GM21737 (cell line): ENCODE results near the gene BEAN1.

Source experiments
- ATAC-seq: cut with Tn5 transposase; IDR thresholded peaks from one replicate; pipeline ENCODE4 v1.9.1; 2021; ENCODE audit warnings: mild to moderate bottlenecking, moderate library complexity; ENCODE audit not compliant: unreplicated experiment

The BEAN1 gene

DNA sequence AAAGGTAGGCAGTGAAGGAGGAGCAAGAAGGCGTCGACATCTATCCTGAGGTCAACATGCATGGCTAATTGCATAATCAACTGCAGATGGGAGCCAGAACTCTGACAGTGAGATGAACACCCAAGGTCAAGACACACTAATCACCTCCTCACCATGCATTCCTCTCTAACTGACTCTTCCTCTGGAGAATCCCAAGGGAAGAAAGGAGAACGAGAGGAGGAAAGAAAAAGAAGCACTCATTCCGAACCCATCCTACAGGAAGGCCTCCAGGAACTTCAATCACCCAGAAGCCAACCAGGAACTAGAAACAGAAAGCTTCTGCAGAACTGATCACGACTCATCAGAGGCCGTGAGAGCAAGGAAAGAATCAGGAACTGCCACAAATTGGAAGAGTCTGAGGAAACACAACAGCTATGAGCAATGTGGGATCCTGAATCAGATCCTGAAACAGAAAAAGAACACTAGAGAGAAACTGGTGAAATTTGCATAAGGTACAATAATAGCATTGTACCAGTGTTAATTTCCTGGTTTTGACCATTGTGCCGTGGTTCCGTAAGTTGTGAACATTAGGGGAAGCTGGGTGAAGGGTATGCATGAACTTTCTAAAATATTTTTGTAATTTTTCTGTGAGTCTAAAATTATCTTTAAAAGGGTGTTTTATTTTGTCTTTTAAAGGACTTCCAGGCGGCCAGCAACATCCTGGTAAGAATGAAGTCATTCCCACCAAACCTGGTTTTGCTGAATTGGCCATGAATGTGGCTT, 10.0 kb upstream of the BEAN1 start:
- ATAC-seq = no peak

DNA sequence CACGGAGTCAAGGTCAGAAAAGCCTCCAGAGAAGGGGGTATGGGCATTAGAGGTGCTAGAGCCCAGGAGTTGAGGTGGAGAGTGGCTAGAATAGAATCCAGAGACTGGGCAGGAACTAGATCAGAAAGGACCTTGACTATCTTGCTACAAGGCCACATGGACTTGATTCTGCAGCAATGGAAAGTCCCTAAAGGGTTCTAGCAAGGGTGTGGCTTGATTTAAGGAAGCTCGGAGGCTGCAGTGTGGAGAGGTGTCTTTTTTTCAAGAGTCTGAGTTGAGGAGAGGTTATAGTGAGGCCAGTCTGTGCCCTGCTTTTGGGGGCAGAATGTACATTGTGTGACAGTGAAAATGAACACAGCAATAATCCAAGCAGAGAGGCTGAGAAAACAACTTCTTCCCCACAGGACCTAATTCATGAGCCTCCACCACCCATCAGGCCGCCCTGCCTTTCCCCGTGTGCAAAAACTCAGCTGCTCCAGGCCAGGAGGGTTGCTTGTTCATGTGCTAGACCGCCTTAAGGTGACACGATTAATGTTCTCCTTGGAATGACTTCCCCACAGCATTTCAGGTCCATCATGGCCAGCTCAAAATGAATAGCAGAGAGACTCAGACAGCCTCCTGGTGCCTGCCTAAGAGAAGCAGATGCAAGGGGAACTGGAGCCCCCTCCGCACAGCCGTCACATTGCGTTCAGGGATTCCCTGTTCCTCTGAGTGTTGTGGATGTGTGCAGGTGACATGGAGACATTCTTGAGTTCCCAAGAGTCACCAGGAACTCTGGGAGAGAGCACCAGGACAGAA, 8.7 kb upstream of the BEAN1 start:
- no peak for ATAC-seq

DNA sequence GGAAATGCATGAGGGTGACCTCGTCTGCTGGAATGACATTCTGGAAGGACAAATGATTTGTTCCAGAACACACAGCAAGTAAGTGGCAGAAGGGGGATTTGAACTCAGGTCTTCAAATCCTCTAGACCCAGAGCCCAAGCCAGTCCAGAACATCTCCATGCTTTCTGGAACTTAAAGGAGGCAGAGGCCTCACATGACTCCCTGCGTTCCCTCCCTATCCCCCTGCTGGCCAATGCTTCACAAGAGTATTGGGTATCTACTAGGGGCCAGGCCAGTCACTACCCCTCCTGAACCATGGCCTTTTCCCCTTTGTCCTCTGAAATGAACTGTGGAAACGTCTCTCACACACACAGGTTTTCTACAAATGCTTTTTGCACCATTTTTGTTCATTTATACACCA, 7.6 kb upstream of the BEAN1 start:
- ATAC-seq = no peak

- no peak for ATAC-seq
These were observed 6.7 kb upstream of the BEAN1 start for GRCh38 chr16:66420396-66420795.

DNA sequence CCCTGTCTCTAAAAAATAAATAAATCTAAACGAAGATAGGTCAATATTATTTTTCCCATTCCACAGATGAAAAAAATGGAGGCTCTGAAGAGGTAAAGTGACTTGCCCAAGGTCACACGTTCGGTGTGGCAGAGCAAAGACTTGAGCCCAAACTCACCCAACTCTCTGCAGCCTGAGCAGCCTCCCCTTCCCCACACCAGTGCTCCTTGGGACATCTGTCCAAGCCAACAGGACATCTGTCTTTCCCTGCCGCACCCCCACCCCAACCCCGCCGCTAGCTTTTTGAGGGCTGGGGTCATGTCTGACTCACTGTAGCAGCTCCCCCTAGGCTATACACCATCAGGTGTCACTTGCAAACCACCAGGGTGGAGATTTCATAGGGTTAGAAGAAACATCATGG, 5.2 kb upstream of the BEAN1 start:
- no peak for ATAC-seq

DNA sequence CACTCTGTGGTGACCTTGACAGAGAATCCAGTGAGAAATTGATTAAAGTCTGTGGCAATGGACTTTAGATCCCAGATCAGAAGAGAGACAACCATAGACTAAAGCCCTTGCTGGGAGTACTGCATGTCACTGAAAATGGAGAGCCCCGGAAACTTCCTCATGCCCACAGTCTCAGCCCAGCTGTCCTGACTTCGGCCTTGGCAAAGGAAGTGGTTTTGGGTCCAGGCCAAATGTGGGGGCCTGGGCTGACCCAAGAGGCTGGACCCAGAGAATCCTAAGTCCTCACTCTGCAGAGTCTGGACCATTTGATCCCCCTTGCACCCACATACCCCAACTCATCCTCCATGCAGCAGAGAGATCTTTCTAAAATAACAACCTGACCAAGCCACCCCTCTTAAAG, 4.7 kb upstream of the BEAN1 start:
- ATAC-seq = no peak

GRCh38 chr16:66423177-66423576, 3.9 kb upstream of the BEAN1 start:
- ATAC-seq = no peak

- ATAC-seq = no peak
These were observed 1.4 kb upstream of the BEAN1 start for GRCh38 chr16:66425651-66426050.

DNA sequence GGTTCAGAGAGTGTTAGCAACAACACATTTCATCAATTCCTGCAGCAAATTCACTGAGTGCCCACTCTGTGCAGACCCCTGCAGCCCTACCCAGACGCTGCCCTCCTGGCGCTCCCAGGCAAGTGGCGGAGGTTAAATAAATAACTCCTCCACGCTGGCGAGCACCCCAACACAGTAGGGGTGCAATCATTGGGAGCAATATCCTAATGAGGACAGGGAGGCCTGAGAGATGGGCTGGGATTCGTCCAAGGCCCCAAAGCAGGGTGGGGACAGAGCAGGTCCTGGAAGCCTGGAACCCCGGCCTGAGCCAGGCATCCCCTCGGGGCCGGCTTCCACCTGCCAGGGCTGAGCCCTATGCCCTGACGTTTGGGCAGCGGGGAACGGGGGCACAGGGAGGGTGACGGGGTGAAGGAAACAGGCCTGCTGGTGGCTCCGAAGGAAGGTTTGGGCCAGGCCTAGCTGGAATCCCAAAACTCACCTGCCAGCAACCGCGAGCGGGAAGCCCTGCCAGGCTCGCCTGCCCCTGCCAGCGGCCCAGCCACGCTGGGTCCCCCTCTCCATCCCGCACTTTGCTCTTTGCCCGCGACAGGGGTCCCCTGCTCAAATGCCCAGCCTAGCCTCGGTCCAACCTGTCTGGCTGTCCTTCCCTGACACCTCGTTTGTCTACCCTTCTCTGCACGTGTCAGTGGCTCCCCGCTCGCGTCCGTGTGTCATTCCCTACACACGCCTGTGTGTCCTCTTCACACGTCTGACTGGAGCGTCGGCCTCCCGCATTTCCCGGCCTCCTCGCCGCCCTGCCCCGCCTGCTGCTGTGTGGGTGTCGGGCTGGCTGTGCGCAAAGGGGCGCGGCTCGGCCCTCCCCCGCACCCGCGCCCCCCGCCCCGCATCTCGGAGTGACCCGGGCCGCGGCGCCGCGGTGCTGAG, 721 bp upstream of the BEAN1 start:
- ATAC-seq = no peak

- ATAC-seq = no peak
These were observed 981 bp downstream of the BEAN1 start for GRCh38 chr16:66427871-66428681.

GRCh38 chr16:66428682-66429251, 1.7 kb downstream of the BEAN1 start:
- ATAC-seq = no peak

DNA sequence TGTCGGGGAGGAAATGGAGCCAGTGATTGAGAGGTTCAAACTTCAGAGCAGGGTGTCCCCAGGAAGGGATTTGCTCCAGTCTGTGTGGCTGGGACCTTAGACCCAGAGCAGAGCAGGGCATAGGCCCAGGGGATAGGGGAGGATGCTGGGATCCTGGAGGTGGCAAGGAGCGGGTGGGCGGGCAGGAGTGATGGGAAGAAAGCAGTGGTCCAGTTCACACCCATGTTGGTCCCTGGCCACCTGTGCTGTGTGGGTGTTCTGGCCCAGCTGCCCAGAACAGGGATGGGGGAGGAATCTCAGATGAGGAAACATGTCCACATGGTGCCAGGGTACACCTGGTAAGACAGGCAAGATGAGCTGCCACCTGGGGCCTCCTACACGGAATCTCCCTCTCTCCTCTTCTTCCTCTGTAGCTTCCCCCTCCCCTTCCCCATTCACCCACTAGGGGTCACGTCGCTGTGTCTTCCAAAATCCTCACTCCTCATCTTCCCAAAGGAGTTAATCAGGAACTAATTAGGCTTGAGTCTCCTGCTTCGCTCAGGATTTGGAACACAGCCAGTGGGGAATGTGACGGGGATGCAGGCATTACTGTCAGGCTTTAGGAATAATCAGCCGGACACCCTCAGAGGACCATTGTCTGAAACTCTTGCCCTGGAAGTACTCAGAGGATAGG, 2.3 kb downstream of the BEAN1 start:
- ATAC-seq = no peak

- ATAC-seq = no peak
These were observed 3.1 kb downstream of the BEAN1 start for GRCh38 chr16:66430214-66430613.

DNA sequence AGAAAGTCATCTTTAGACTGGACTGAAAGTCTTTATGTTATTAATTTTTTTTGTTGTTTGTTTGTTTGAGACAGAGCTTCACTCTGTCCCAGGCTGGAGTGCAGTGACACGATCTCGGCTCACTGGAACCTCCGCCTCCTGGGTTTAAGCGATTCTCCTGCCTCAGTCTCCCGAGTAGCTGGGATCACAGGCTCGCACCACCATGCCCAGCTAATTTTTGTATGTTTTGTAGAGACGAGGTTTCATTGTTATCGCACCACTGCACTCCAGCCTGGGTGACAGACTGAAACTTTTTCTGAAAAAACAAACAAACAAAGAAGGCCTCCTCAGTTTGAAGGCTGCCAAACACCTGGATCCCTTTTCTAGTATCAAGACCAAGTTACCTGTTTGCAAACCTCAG, 4.7 kb downstream of the BEAN1 start:
- no peak for ATAC-seq

DNA sequence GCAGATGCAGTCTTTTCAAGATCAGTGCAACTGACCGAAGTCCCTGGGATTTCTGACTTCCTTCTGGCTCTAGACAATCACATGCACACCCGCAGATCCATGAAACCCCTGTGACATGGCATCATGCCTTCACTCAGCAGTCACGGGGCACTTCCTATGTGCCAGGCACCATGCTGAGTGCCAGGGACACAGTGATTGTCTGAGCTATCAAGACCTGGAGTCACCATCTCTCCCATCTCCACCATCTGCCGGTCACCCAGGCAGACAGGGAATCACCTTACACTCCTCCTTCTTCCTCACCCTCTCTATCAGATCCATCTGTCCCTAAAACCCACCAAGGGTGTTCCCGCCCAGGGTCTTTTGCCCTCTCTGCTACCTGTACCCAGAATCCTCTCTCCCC, 5.3 kb downstream of the BEAN1 start:
- ATAC-seq = no peak

GRCh38 chr16:66434619-66435430, 7.7 kb downstream of the BEAN1 start:
- no peak for ATAC-seq

- no peak for ATAC-seq
These were observed 8.8 kb downstream of the BEAN1 start for GRCh38 chr16:66435896-66436295.

DNA sequence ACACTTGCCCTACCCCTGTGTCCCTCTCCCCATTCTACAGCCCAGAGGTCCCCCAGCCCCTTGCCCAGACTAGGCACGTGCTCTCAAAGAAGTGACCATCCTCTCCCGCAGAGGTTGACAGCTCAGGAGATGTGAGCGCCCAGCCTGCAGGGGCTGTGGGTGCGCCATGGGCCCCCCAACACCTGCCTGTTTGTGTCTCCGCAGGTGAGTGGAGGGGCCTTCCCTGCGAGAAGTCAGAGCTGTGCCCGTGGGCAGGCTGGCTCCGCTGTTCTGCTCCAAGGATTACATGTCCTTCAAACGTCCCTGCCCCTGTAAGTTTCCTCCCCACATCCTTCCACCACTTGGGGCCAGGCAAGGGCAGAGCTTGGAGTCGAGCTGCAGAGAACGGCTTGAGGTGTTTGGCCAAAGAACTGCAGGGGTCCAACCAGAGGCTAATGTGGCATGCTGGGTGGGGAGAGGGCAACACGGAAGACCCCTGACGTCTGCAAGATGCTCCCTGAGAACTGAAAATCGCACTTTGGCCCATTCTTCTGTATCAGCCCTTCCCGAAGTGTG, 10.4 kb downstream of the BEAN1 start:
- ATAC-seq = no peak
